ENCODE results near the gene CIDEC. TPM values are rescaled to one million over a fixed set of nuclear protein-coding genes. Genes with fewer than 3 reads are reported as not detected.

The CIDEC gene
- total RNA-seq, 1 experiment from 2014 or later, result not detected

DNA sequence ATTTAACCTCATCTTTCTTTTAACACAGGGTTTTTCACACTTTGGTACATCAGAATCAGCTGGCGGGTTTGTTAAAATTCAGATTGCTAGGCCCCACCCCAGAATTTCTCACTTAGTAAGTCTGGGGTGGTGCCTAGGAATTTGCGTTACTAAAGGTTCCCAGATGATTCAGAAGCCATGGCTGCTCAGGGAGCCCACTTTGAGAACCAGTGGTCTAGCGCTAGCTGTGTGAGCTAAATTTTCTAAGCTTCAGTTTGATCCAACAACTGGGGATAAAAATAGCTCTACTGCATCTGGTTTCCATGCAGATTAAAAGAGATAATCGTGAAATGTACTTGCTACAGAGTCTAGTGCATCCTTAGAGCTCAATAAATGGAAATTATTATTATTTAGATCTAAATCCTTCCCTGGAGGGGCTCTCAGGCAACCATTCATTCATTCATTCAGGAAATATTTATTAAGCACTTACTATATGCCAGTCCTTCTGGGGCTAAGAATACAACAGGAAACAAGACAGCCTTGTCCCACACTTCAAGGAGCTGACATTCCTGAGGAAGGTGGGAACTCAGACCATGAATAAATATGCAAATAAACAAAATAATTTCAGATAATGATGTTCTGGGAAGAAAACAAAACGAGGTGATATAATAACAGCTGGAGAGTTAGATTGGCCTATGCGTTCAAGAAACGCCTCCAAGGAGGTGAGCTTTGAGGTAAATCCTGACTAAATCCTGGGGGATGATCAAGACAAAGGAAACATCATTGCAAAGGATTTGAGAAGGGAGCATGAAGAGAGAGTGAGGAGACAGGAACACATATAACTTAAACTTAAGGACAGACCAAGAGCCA lies 3.9 kb upstream of the CIDEC start:
- no peaks in the 10 kb centered on the region for H3K36me3 ChIP-seq (ENCODE audit: control insufficient read depth, insufficient read depth, low read length)
- POLR2A ChIA-PET, result no interaction called here
- H3K9me3 ChIP-seq (ENCODE audit: control insufficient read depth, insufficient read depth, low read depth, low read length), result no peaks in the 10 kb centered on the region
- ATAC-seq (0 out of 2 replicates have a peak, but pooled peaks have one; percentile 14), DNase-seq (ENCODE audit: low read depth, low spot score) (no peak)
- CTCF ChIA-PET, result interaction anchor here (0.6 kb wide), 1 partner anchor 32 kb away, joined by 5 read pairs; no protein-coding TSS in a partner anchor
- 0 out of 2 replicates have a peak overlapping the region, but pooled peaks have one; percentile 48 for H3K27ac ChIP-seq (ENCODE audit: low read length)
- H3K27me3 ChIP-seq (ENCODE audit: control insufficient read depth, insufficient read depth, low read length), result no peaks in the 10 kb centered on the region
- TF ChIP-seq POLR2AphosphoS5 (IDR thresholded peaks at IDR 0.05; ENCODE audit: low read depth, low read length) (no peak), TCF7L2 (IDR thresholded peaks at IDR 0.05; ENCODE audit: low read depth, low read length) (no peak), SIN3A (IDR thresholded peaks at IDR 0.05; ENCODE audit: borderline replicate concordance, insufficient read depth, low read depth, low read length) (no peak)
- TF ChIP-seq, protein P1, sequence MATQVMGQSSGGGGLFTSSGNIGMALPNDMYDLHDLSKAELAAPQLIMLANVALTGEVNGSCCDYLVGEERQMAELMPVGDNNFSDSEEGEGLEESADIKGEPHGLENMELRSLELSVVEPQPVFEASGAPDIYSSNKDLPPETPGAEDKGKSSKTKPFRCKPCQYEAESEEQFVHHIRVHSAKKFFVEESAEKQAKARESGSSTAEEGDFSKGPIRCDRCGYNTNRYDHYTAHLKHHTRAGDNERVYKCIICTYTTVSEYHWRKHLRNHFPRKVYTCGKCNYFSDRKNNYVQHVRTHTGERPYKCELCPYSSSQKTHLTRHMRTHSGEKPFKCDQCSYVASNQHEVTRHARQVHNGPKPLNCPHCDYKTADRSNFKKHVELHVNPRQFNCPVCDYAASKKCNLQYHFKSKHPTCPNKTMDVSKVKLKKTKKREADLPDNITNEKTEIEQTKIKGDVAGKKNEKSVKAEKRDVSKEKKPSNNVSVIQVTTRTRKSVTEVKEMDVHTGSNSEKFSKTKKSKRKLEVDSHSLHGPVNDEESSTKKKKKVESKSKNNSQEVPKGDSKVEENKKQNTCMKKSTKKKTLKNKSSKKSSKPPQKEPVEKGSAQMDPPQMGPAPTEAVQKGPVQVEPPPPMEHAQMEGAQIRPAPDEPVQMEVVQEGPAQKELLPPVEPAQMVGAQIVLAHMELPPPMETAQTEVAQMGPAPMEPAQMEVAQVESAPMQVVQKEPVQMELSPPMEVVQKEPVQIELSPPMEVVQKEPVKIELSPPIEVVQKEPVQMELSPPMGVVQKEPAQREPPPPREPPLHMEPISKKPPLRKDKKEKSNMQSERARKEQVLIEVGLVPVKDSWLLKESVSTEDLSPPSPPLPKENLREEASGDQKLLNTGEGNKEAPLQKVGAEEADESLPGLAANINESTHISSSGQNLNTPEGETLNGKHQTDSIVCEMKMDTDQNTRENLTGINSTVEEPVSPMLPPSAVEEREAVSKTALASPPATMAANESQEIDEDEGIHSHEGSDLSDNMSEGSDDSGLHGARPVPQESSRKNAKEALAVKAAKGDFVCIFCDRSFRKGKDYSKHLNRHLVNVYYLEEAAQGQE (IDR thresholded peaks at IDR 0.05; ENCODE audit: insufficient read depth in 1 of 2, low read depth in 2 of 2, low read length in 1 of 2), result no peak
- TF ChIP-seq, protein P2, sequence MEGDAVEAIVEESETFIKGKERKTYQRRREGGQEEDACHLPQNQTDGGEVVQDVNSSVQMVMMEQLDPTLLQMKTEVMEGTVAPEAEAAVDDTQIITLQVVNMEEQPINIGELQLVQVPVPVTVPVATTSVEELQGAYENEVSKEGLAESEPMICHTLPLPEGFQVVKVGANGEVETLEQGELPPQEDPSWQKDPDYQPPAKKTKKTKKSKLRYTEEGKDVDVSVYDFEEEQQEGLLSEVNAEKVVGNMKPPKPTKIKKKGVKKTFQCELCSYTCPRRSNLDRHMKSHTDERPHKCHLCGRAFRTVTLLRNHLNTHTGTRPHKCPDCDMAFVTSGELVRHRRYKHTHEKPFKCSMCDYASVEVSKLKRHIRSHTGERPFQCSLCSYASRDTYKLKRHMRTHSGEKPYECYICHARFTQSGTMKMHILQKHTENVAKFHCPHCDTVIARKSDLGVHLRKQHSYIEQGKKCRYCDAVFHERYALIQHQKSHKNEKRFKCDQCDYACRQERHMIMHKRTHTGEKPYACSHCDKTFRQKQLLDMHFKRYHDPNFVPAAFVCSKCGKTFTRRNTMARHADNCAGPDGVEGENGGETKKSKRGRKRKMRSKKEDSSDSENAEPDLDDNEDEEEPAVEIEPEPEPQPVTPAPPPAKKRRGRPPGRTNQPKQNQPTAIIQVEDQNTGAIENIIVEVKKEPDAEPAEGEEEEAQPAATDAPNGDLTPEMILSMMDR (IDR thresholded peaks at IDR 0.05), result no peak
- BruUV-seq (replicated peaks), result no TSS peak
- no peak overlapping the region for H3K4me3 ChIP-seq (ENCODE audit: low read depth in 2 of 2, low read length in 2 of 2)
- intact Hi-C loops (cut with micrococcal nuclease; ENCODE audit: unreplicated experiment) (no loop called here), in situ Hi-C loops (cut with HindIII; ENCODE audit: low pct_unique_long_range_greater_than_20kb, low sequenced_read_pairs) (no loop called here)
- peaks cover 12% of the 10 kb centered on the region for H3K4me1 ChIP-seq (ENCODE audit: control insufficient read depth, insufficient read depth, low read length)

DNA sequence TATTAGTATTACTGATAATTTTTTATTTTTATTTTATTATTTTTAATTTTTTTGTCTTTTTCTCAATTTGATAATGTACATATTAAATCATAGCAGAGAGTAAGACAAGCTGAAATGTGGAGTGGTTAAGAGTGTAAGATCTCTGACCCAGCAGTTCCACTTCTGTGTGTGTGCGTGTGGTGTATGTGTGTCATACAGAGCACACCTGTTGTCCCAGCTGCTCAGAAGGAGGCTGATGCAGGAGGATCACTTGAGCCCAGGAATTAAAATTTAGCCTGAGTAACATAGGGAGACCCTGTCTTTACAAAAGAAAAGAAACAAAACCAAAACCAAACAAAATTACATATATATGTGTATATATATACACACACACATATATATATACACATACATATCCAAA lies 1.4 kb upstream of the CIDEC start:
- Histone ChIP-seq H3K27me3 (ENCODE audit: control insufficient read depth, insufficient read depth, low read length) (no peaks in the 10 kb centered on the region), H3K4me3 (ENCODE audit: low read depth in 2 of 2, low read length in 2 of 2) (no peak overlapping the region), H3K27ac (ENCODE audit: low read length) (no peak overlapping the region), H3K9me3 (ENCODE audit: control insufficient read depth, insufficient read depth, low read depth, low read length) (no peaks in the 10 kb centered on the region), H3K36me3 (ENCODE audit: control insufficient read depth, insufficient read depth, low read length) (no peaks in the 10 kb centered on the region), H3K4me1 (ENCODE audit: control insufficient read depth, insufficient read depth, low read length) (peaks cover 12% of the 10 kb centered on the region)
- TF ChIP-seq, protein P2 (IDR thresholded peaks at IDR 0.05), result no peak
- no peak for TF ChIP-seq POLR2AphosphoS5 (IDR thresholded peaks at IDR 0.05; ENCODE audit: low read depth, low read length)
- no peak for TF ChIP-seq TCF7L2 (IDR thresholded peaks at IDR 0.05; ENCODE audit: low read depth, low read length)
- TF ChIP-seq, protein P1 (IDR thresholded peaks at IDR 0.05; ENCODE audit: insufficient read depth in 1 of 2, low read depth in 2 of 2, low read length in 1 of 2), result no peak
- no peak for TF ChIP-seq SIN3A (IDR thresholded peaks at IDR 0.05; ENCODE audit: borderline replicate concordance, insufficient read depth, low read depth, low read length)
- ATAC-seq (no peak), DNase-seq (ENCODE audit: low read depth, low spot score) (no peak)
- in situ Hi-C loops (cut with HindIII; ENCODE audit: low pct_unique_long_range_greater_than_20kb, low sequenced_read_pairs), result no loop called here
- ChIA-PET CTCF (no interaction called here), POLR2A (interaction anchor here (1.1 kb wide), 1 partner anchor 50 kb away, joined by 5 read pairs; no protein-coding TSS in a partner anchor)
- intact Hi-C loops (cut with micrococcal nuclease; ENCODE audit: unreplicated experiment), result no loop called here
- no TSS peak for BruUV-seq (replicated peaks)
